GM21576 (cell line): ENCODE data around the gene SMYD1.

Source experiments
- ATAC-seq: cut with Tn5 transposase; IDR thresholded peaks from one replicate; pipeline ENCODE4 v1.9.1; 2021; ENCODE audit warnings: mild to moderate bottlenecking, moderate library complexity; ENCODE audit not compliant: unreplicated experiment

The SMYD1 gene

GRCh38 chr2:88121678-88122077 lies 54.1 kb downstream of the SMYD1 start:
- ATAC-seq = no peak

- ATAC-seq = no peak
Observed at GRCh38 chr2:88122141-88122884, 54.7 kb downstream of the SMYD1 start.

- no peak for ATAC-seq
Observed at GRCh38 chr2:88123164-88123974, 55.7 kb downstream of the SMYD1 start.

- no peak for ATAC-seq
Observed at GRCh38 chr2:88123975-88124917, 56.6 kb downstream of the SMYD1 start.

GRCh38 chr2:88125344-88125923 lies 57.8 kb downstream of the SMYD1 start:
- ATAC-seq = no peak

GRCh38 chr2:88125924-88126771 lies 58.5 kb downstream of the SMYD1 start:
- ATAC-seq = no peak

GRCh38 chr2:88126772-88127637 lies 59.4 kb downstream of the SMYD1 start:
- ATAC-seq = no peak

GRCh38 chr2:88127638-88127887 lies 59.9 kb downstream of the SMYD1 start:
- no peak for ATAC-seq

- no peak for ATAC-seq
Observed at GRCh38 chr2:88127888-88128653, 60.4 kb downstream of the SMYD1 start, which contains the start of gene FABP1. Gene FABP1 (minus strand): TSS chr2:88128062. CDS start chr2:88128017, 45 bp downstream.

GRCh38 chr2:88128654-88129312 lies 61.2 kb downstream of the SMYD1 start:
- ATAC-seq = no peak

GRCh38 chr2:88129313-88129959 lies 61.8 kb downstream of the SMYD1 start:
- ATAC-seq = no peak

- ATAC-seq = no peak
Observed at GRCh38 chr2:88131201-88131998, 63.8 kb downstream of the SMYD1 start.

- ATAC-seq = no peak
Observed at GRCh38 chr2:88131999-88132368, 64.4 kb downstream of the SMYD1 start.

- ATAC-seq = no peak
Observed at GRCh38 chr2:88133875-88134274, 66.2 kb downstream of the SMYD1 start.

GRCh38 chr2:88136817-88137216 lies 69.2 kb downstream of the SMYD1 start:
- ATAC-seq = no peak

GRCh38 chr2:88137833-88138232 lies 70.2 kb downstream of the SMYD1 start:
- no peak for ATAC-seq
